ENCODE measurements around the gene HPCAL4.
A peak's percentile ranks its signal among the peaks of the same experiment; 100 is the strongest.

The HPCAL4 gene

GRCh38 chr1:39649636-39650185, 41.5 kb downstream of the HPCAL4 start:
- POLR2A ChIA-PET, result interaction anchor here (0.7 kb wide), 1 partner anchor 69 kb away, joined by 4 read pairs; no protein-coding TSS in a partner anchor
- TF ChIP-seq CTCF (IDR thresholded peaks at IDR 0.05; ENCODE audit: control extremely low read depth, extremely low read depth, low read depth, missing control alignments), result no peak
- CTCF ChIA-PET, result interaction anchor here (1.4 to 4.0 kb wide), 4 partner anchors 9 to 61 kb away, joined by 3 to 24 read pairs (median 5); no protein-coding TSS in a partner anchor
- no peak for DNase-seq (ENCODE audit: extremely low spot score)

DNA sequence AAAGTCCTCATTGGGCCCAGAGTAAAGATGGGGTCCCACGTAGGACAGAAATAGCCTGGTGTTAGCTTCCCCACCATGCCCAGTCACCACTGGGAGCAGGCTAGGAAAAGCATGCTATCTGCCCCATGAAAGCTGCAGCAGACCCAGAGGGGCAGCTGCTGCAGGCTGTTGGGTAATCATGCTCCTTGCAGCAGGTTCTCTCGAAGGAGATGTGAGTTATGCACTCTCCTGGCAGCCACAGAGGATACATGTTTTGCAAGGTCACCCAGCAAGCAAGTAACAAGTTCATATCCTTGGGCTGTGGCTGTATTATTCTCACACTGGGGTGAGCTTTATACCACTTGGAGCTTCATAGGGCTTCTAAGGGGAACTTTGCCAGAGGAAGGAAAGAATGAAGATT, 42.7 kb downstream of the HPCAL4 start:
- POLR2A ChIA-PET, result no interaction called here
- no peak for TF ChIP-seq CTCF (IDR thresholded peaks at IDR 0.05; ENCODE audit: control extremely low read depth, extremely low read depth, low read depth, missing control alignments)
- CTCF ChIA-PET, result interaction anchor here (0.8 to 4.0 kb wide), 7 partner anchors 9 to 62 kb away, joined by 3 to 71 read pairs (median 4); no protein-coding TSS in a partner anchor
- no peak for DNase-seq (ENCODE audit: extremely low spot score)

- TF ChIP-seq CTCF (IDR thresholded peaks at IDR 0.05; ENCODE audit: control extremely low read depth, extremely low read depth, low read depth, missing control alignments), result no peak
- ChIA-PET POLR2A (no interaction called here), CTCF (interaction anchor here (0.9 to 4.0 kb wide), 9 partner anchors 10 to 260 kb away, joined by 3 to 71 read pairs (median 5); no protein-coding TSS in a partner anchor)
- DNase-seq (ENCODE audit: extremely low spot score), result no peak
These were observed 44.0 kb downstream of the HPCAL4 start for GRCh38 chr1:39647247-39647646.

GRCh38 chr1:39646232-39647081, 44.8 kb downstream of the HPCAL4 start:
- CTCF ChIA-PET, result interaction anchor here (1.2 to 4.0 kb wide), 7 partner anchors 11 to 259 kb away, joined by 3 to 71 read pairs (median 5); no protein-coding TSS in a partner anchor
- POLR2A ChIA-PET, result no interaction called here
- no peak for DNase-seq (ENCODE audit: extremely low spot score)
- TF ChIP-seq CTCF (IDR thresholded peaks at IDR 0.05; ENCODE audit: control extremely low read depth, extremely low read depth, low read depth, missing control alignments), result peak; percentile 9

- no peak for TF ChIP-seq CTCF (IDR thresholded peaks at IDR 0.05; ENCODE audit: control extremely low read depth, extremely low read depth, low read depth, missing control alignments)
- ChIA-PET CTCF (interaction anchor here (1.0 to 3.4 kb wide), 6 partner anchors 8 to 258 kb away, joined by 3 to 71 read pairs (median 6); no protein-coding TSS in a partner anchor), POLR2A (no interaction called here)
- DNase-seq (ENCODE audit: extremely low spot score), result no peak
These were observed 45.7 kb downstream of the HPCAL4 start for GRCh38 chr1:39645411-39646043.

DNA sequence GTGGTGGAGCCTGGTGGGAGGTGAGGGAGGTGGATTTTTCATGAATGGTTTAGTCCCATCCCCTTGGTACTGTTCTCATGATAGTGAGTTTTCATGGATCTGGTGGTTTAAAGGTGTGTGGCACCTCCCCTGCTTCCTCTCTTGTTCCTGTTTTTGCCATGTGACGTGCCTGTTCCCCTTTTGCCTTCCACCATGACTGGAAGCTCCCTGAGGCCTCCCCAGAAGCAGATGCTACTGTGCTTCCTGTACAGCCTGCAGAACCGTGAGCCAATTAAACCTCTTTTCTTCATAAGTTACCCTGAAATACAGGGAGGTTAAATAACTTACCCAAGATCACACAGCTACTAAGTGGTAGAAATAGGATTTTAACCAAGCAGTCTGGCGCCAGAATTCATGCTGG, 47.5 kb downstream of the HPCAL4 start:
- POLR2A ChIA-PET, result no interaction called here
- DNase-seq (ENCODE audit: extremely low spot score), result no peak

More for the DNA sequence above, 47.5 kb downstream of the HPCAL4 start:
- CTCF ChIA-PET, result interaction anchor here (1.1 to 2.0 kb wide), 4 partner anchors 8 to 15 kb away, joined by 4 to 9 read pairs (median 6); no protein-coding TSS in a partner anchor
- TF ChIP-seq CTCF (IDR thresholded peaks at IDR 0.05; ENCODE audit: control extremely low read depth, extremely low read depth, low read depth, missing control alignments), result no peak
